GM12864 (cell line): ENCODE results near the gene RCOR1.

Experiments
- DNase-seq: peaks from one replicate; pipeline ENCODE4 v3.0.0-alpha.2; 2011; ENCODE audit warnings: low read depth
- H3K4me3 ChIP-seq: 2 replicates; pipeline ENCODE4 v1.5.1; 2011; ENCODE audit warnings: mild to moderate bottlenecking, low read depth, low read length, control low read depth
- CTCF ChIP-seq: IDR thresholded peaks from 2 replicates; pipeline ENCODE4 v1.5.1; 2011; ENCODE audit warnings: low read depth, mild to moderate bottlenecking, moderate library complexity, low read length, control low read depth, inconsistent platforms; ENCODE audit errors: missing control alignments

Gene RCOR1

GRCh38 chr14:102737402-102738372 is 145.2 kb downstream of the RCOR1 start:
- DNase-seq = no peak
- no peak overlapping the region for H3K4me3 ChIP-seq
- no peak for TF ChIP-seq CTCF

GRCh38 chr14:102738373-102739189 is 146.1 kb downstream of the RCOR1 start:
- no peak for DNase-seq
- no peak overlapping the region for H3K4me3 ChIP-seq
- TF ChIP-seq CTCF = no peak

- no peak overlapping the region for H3K4me3 ChIP-seq
- no peak for DNase-seq
Observed at GRCh38 chr14:102739190-102739469, 146.7 kb downstream of the RCOR1 start.

GRCh38 chr14:102746634-102747438 is 154.4 kb downstream of the RCOR1 start:
- no peak overlapping the region for H3K4me3 ChIP-seq
- TF ChIP-seq CTCF = no peak
- no peak for DNase-seq

More at GRCh38 chr14:102739190-102739469, 146.7 kb downstream of the RCOR1 start:
- TF ChIP-seq CTCF = no peak

GRCh38 chr14:102748806-102749205 is 156.4 kb downstream of the RCOR1 start:
- H3K4me3 ChIP-seq = no peak overlapping the region
- DNase-seq = no peak
- TF ChIP-seq CTCF = no peak

- TF ChIP-seq CTCF = no peak
- no peak for DNase-seq
- no peak overlapping the region for H3K4me3 ChIP-seq
Observed at GRCh38 chr14:102749393-102750305, 157.2 kb downstream of the RCOR1 start.
